Spleen (tissue), 7 donors: ENCODE measurements around the gene NYAP2.

Experiments
- POLR2A ChIP-seq, 3 donors: fragments of 450-650 bp; IDR thresholded peaks; one replicate each; pipeline ENCODE4 v1.5.1; 2017; ENCODE audit warnings: antibody characterized with exemption in 3 of 3, mild to moderate bottlenecking in 1 of 3
- TF ChIP-seq, protein P1 (sequence below), 11 experiments: fragments of 200-600 bp in 7 of 11; fragments of 450-650 bp in 4 of 11; sonication (generic) in 4 of 11; IDR thresholded peaks in 8 of 11; conservative IDR thresholded peaks in 3 of 11; 1 replicate in 7 of 11; 2 replicates in 4 of 11; pipeline versions ENCODE4 v1.4.0 to v1.8.0; 2016 to 2021; ENCODE audit warnings: antibody characterized with exemption in 11 of 11, inconsistent platforms in 4 of 11, mild to moderate bottlenecking in 1 of 11
- donor health status: DM: no; HTN: no; CAD: no; lungs with moderate emphysema.
- donor health status: DM: no; HTN: no; CAD: no.
- donor health status: DM: no; HTN: no; CAD: no.

GRCh38 chr2:225414902-225415301 is 15.4 kb downstream of the NYAP2 start:
- no peak for TF ChIP-seq POLR2A (IDR thresholded peaks at IDR 0.05)
- TF ChIP-seq, protein P1, sequence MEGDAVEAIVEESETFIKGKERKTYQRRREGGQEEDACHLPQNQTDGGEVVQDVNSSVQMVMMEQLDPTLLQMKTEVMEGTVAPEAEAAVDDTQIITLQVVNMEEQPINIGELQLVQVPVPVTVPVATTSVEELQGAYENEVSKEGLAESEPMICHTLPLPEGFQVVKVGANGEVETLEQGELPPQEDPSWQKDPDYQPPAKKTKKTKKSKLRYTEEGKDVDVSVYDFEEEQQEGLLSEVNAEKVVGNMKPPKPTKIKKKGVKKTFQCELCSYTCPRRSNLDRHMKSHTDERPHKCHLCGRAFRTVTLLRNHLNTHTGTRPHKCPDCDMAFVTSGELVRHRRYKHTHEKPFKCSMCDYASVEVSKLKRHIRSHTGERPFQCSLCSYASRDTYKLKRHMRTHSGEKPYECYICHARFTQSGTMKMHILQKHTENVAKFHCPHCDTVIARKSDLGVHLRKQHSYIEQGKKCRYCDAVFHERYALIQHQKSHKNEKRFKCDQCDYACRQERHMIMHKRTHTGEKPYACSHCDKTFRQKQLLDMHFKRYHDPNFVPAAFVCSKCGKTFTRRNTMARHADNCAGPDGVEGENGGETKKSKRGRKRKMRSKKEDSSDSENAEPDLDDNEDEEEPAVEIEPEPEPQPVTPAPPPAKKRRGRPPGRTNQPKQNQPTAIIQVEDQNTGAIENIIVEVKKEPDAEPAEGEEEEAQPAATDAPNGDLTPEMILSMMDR (IDR thresholded peaks at IDR 0.05 in 8 of 11, conservative IDR thresholded peaks at IDR 0.05 in 3 of 11): no peak
